ENCODE results near the gene GFRA4.

Gene GFRA4

DNA sequence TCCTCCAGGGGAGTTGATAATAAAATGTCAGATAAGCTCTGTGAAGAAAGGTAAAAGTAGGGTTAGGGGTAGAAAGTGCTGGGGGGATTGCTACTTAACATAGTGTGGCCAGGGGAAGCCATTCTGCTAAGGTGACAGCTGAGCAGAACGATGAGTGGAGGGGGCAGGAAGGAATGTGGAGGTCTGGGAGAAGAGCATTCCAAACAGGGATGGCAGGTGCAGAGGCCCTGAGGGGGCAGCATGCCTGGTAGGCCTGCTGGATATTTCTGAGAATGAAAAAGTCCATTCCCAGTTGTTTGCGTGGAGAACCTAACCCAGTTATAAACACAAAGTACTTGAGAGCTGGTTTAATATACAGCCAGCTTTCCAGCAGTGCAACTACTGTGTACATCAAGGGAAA is 9.3 kb downstream of the GFRA4 start:
- no peak for DNase-seq (ENCODE audit: low read depth in 2 of 2)

GRCh38 chr20:3652676-3653596 is 10.3 kb downstream of the GFRA4 start:
- no peak for DNase-seq (ENCODE audit: low read depth in 2 of 2)

GRCh38 chr20:3652221-3652620 is 11.0 kb downstream of the GFRA4 start:
- DNase-seq (ENCODE audit: low read depth in 2 of 2), result no peak

GRCh38 chr20:3651204-3651962 is 11.8 kb downstream of the GFRA4 start:
- DNase-seq (ENCODE audit: low read depth in 2 of 2), result no peak

DNA sequence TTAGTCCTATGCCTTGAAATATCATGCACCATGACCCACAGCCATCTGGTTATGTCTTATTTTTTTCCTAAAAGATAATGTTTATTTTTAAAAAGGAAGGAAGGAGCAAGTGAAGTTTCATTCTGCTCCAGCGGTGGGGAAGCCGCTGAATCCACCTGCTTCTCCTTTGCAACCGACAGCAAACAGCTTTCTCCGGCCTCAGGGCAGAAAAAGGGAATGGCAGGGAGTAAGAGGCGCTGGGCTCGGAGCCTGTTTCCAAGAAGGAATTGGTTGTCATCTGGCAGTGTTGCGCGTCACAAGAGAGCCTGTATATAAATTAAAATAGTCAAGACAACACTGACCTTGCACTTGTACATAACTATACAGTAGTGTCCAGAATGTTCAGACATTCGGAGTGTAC is 14.2 kb downstream of the GFRA4 start:
- no peak for DNase-seq (ENCODE audit: low read depth in 2 of 2)

DNA sequence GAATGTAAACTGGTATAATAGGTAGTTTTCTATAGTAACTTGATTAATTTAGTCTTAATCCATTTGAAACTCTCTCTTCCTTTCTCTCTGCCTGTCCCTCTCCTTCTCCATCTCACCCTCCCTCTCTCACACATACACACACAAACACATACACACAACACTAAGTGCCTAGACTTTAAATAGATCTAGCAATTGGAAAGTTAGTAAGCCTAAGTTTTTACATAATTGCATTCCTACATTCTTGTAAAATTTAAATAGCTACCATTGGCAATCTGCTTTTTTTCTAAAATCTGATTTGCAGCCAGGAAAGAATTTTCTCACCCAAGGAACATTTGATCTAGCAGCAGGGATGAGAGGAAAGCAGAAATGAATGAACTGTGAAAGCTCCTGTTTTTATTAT is 15.7 kb downstream of the GFRA4 start:
- DNase-seq (ENCODE audit: low read depth in 2 of 2), result no peak

- DNase-seq (ENCODE audit: low read depth in 2 of 2), result no peak
Measured at GRCh38 chr20:3646651-3647050, 16.5 kb downstream of the GFRA4 start.

DNA sequence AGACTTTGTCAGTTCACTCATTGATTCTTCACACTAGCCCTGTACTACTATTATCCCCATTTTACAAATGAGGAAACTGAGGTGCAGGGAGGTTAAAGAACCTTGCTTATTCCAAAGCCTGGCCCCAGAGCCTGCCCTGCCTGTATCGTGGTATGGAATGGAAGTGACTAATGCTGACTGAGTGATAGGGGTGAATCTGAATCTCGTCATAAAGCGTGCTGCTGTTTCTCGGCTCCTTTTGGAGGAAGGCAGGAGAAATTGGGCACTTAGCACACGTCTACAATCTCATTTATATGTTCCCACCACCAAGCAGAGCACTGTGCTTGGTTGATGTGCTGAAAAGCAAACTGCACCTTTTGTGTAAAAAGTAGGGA is 17.1 kb downstream of the GFRA4 start:
- DNase-seq (ENCODE audit: low read depth in 2 of 2), result no peak

DNA sequence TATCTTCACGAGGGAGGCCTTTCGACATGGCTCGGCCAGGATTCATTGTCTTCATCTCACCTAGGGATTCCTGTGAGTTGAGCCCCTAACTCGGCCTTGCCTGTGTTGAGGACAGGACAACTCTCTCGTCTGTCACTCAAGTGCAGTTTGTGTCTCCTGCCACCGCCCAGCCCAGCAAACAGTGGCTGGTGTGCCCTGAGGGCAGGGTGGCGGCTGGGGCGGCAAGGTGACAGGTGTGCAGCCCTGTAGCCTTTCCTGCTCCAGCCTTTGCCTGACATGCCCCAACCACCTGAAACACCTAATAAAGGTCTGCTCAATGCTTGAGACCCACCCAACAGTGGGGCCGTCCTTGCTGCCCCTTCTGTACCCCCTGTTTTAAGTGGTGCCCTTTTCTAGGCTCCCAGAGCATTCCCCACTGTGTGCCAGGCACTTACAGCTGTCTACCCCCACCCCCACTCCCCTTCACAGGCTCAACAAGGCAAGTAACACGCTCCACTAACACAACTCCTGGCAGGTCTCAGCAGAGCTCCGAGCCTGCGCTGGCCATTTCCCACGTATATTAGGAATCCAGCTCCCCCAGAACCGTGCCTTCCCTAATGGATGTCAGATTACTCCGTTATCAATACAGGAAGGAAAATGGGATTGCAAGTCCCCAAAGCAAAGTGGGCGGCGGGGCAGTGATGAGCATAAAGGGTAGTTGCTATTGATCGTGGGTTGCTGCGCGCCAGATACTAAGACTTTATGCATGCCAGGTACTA is 17.7 kb downstream of the GFRA4 start:
- DNase-seq (ENCODE audit: low read depth in 2 of 2), result no peak

DNA sequence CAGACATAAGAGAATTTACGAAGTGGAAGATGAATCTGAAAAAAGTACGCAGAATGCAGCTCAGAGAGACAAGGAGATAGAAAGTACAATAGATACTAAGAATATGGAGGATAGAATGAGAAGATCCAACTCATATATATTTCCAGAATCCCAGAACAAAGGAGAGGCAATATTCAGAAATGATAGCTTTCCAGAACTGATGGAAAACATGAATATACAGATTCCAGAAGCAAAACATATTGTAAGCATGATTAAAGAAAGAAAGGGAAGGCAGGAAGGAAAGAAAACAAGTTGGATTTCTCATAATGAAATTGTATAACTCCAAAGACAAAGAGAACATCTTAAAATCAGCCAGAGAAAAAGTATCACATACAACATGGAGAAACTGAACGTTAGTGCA is 22.9 kb downstream of the GFRA4 start:
- no peak for DNase-seq (ENCODE audit: low read depth in 2 of 2)

- DNase-seq (ENCODE audit: low read depth in 2 of 2), result no peak
Measured at GRCh38 chr20:3635346-3635745, 27.9 kb downstream of the GFRA4 start.

GRCh38 chr20:3633913-3634478 is 29.2 kb downstream of the GFRA4 start:
- no peak for DNase-seq (ENCODE audit: low read depth in 2 of 2)

GRCh38 chr20:3632311-3633004 is 30.7 kb downstream of the GFRA4 start:
- no peak for DNase-seq (ENCODE audit: low read depth in 2 of 2)

GRCh38 chr20:3631534-3631933 is 31.7 kb downstream of the GFRA4 start:
- no peak for DNase-seq (ENCODE audit: low read depth in 2 of 2)

GRCh38 chr20:3630429-3630828 is 32.8 kb downstream of the GFRA4 start:
- no peak for DNase-seq (ENCODE audit: low read depth in 2 of 2)

DNA sequence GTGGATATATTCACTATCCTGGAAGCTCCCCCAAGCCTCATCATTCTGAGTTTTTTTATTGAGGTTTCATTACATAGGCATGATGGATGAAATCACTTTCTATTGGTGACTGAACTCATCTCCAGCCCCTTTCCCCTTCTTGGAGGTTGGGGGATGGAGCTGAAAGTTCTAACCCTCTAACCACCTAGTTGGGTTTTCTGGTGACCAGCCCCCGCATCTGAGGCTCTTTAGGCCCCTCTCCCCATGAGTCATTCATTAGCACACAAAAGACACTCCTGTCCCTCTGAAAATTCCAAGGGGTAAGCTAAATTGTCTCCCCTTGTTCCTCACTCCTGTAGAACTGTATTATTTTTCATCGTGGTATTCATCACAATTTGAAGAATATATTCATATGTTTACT is 33.3 kb downstream of the GFRA4 start:
- DNase-seq (ENCODE audit: low read depth in 2 of 2), result no peak

GRCh38 chr20:3628502-3629314 is 34.5 kb downstream of the GFRA4 start:
- no peak for DNase-seq (ENCODE audit: low read depth in 2 of 2)

DNA sequence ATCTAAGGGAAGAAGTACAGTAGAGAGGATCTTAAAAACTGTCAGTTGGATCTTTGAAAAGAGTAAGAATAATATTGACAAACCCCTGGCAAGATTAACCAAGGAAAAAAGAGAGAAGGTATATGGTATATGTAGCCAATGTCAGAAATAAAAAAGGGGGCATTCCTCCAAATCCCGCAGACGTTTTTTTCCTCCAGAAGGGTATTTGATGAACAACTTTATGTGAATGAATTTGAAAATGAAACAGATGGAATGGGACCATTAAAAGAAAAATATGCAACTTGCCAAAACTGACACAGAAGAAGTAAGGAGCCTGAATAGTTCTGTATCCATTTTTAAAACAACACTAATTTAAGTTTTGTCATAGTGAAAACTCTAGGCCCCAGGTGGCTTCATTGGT is 35.7 kb downstream of the GFRA4 start:
- DNase-seq (ENCODE audit: low read depth in 2 of 2), result no peak

GRCh38 chr20:3622406-3622805 is 40.8 kb downstream of the GFRA4 start:
- DNase-seq (ENCODE audit: low read depth in 2 of 2), result no peak

- no peak for DNase-seq (ENCODE audit: low read depth in 2 of 2)
Measured at GRCh38 chr20:3621111-3621510, 42.1 kb downstream of the GFRA4 start.

- DNase-seq (ENCODE audit: low read depth in 2 of 2), result no peak
Measured at GRCh38 chr20:3616250-3616649, 46.9 kb downstream of the GFRA4 start.
